GM21367 (cell line): Measurements from ENCODE around the gene BTBD10.
A peak's percentile ranks its signal among the peaks of the same experiment; 100 is the strongest.

Experiments used
- ATAC-seq: cut with Tn5 transposase; IDR thresholded peaks from one replicate; pipeline ENCODE4 v1.9.1; 2021; ENCODE audit not compliant: unreplicated experiment

The BTBD10 gene

DNA sequence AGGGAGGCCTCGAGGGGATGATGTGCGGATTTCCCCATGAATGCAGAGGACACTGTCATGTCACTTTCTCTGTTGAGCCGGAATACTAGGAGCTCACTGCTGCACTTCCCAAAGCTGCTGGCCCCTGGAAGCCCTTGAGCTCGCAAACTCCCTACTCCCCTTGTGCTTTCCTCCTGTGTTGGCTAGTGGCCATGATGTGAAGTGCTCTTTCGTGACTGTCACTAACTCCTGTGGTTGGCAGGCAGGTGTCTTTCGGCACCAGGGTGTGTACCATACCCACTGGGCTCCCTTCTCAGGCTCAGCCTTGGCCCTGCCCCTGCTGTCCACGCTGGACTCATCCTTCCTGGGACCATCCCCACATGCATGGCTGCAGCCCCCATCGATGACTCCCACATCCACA lies 86.2 kb downstream of the BTBD10 start:
- ATAC-seq, result no peak

DNA sequence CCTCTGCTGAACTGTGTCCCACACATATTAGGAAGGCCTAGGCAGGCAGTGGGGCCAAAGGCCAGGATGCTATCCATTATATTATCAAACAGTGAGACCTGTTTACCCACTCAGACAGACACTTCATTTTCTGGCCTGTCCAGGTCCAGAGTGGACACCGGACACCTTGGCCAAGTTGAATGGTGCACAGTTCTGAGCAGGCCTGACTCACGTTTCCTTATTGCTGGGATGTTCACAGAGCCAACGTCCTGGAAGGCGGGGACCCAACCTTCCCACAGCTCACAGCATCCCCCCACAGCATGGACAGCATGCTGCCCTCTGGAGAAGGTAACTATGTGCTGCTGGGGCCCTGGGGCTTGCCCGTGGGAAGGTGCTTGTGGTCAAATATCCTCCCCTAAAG lies 86.6 kb downstream of the BTBD10 start:
- no peak for ATAC-seq

DNA sequence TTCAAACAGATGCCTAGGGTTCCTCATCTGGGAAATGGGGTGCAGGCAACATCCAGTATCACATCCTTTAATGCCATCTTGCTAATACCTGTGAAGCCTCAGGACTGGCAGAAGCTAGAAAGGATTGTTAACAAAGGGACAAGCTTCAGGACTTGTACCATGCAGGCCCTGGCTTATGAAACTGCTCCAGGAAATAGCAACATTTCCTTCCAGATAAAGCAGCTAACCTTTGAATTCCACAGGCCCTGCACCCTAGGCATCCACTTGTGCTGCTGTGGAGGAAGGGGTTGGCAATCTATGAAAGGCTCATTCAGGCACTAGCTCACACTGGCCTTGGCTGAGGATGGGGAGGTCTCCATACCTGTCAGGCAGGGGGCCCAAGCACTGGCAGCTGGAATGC lies 87.2 kb downstream of the BTBD10 start:
- no peak for ATAC-seq

DNA sequence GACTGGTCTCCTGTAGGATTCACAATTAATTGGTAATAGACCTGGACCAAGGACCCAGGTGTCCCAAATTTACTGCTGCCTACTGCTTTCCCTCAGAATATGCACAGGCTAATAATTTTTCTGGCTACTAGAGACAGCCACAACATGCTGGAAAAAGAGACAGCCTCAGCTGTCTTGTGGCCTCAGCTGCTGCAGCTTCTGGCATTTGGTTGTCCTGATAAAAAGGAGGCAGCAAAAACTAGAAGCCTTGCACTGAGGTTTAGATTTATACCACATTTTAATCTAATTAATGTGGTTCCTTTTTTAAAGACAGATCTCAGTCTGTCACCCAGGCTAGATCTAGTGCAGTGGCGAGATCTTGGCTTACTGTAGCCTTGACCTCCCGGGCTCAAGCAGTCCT lies 89.8 kb downstream of the BTBD10 start:
- no peak for ATAC-seq

- ATAC-seq, result no peak
These were observed 95.0 kb downstream of the BTBD10 start for GRCh38 chr11:13368041-13368446.

DNA sequence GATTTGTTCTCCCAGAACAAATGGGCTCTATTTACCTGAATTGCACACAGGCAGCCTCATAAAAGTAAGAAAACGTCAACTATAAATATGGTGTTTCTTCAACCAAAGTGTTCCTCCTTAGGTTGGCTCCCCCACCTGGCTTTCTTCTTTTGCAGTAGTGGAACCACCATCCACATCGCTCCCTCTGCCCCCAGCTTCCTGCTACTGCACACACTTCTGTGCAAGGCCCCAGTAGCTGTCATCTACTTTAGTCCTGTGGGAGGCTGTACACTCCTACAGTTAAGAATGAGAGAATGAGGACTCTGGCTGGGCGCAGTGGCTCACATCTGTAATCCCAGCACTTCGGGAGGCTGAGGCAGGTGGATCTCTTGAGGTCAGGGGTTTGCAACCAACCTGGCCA lies 95.9 kb downstream of the BTBD10 start:
- ATAC-seq, result no peak

- no peak for ATAC-seq
These were observed 96.6 kb downstream of the BTBD10 start for GRCh38 chr11:13366266-13367026.

DNA sequence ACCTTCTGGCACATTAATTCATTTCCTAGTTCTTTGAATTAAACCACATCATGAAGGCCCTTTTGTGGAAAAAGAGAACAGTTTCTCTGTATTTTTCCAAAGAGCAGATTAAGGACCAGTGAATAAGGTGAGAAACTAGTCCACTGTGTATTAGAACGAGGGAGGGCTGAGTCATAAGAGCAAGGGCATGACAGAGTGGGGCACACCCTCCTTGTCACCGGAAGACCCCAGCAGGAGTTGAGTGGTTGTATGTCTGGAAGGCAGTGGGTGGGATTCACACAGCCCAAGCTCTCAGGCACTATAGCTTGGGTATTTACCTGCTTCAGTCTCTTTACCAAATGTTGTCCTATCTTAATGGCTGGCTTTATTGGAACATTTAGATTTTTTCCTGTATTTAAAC lies 98.6 kb downstream of the BTBD10 start:
- ATAC-seq, result no peak

GRCh38 chr11:13362596-13363109 lies 100.4 kb downstream of the BTBD10 start:
- no peak for ATAC-seq

- ATAC-seq, result no peak
These were observed 104.3 kb downstream of the BTBD10 start for GRCh38 chr11:13358596-13359270.

DNA sequence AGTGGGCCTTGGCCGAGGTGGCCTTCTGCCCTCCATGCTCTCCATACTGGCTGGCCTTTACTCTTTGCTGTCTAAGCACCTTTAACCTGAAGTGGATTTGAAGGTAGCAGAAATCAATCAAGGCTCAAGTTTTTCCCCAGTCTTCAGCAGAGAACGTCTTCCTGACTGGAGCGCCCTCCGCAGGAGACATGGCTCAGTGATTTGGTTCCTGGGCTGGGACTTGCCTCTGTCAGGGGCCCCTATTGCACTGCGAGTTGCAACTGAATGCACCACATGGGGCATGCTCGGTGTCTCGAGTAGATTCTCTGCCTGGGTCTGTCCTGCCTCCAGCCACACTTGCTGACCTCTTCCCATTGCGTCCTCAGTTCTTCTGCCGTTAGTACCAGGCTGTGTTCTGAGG lies 105.8 kb downstream of the BTBD10 start:
- no peak for ATAC-seq

DNA sequence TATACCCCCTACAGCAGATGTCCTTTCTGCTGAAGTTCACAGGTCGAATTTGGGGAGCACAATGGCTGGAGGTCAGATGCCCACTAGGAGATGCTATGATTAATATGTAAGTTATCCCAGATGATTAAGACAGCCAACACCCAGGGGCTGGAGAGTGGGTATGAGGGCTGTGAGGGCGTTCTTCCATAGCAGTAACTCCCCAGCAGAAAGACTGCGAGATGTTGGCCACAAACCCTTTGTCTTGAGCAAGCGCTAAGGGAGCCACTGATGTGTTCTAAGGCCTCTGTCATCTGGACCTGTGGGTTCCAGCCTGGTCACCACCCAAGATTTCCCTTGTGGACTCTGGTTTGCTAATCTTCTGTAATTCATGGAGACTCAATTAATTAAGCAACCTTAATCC lies 107.8 kb downstream of the BTBD10 start:
- ATAC-seq, result no peak

DNA sequence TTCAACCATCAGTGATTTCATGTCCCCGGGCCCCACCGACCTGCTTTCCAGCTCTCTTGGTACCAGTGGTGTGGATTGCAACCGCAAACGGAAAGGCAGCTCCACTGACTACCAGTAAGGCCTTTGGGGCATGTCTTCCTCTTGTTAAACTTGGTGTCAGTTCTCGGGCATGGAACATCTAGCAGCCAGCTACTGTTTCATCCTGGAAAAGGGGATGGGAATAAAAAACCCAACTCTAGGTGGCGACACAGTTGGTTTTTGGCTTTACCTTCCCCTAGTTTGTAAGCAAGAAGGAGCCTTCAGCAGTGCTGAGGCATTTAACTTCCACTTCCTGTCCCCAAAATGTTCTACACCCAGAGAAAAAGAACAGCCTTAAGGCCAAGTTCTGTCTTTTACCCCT lies 108.7 kb downstream of the BTBD10 start:
- ATAC-seq, result no peak

- no peak for ATAC-seq
These were observed 110.3 kb downstream of the BTBD10 start for GRCh38 chr11:13352711-13353110.

DNA sequence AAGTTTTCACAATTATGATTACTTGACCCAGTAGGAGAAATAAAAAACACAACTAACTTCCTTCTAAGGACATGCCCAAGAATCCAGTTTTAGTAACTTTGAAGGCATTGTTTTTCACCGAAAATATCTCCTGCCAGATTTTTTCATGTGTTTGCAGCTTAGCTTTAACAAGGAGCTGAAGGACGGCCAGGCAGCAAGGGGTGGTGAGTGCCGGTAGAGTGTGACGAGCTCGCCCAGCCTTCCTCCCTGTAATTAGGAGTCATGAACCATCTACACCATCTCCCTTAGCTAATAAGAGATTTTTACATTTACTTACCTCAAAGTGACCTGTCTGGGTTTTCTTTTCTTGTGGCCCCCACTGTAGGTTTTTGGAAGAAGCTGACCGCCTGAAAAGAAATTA lies 113.4 kb downstream of the BTBD10 start:
- no peak for ATAC-seq

GRCh38 chr11:13349046-13349445 lies 114.0 kb downstream of the BTBD10 start:
- ATAC-seq, result no peak

DNA sequence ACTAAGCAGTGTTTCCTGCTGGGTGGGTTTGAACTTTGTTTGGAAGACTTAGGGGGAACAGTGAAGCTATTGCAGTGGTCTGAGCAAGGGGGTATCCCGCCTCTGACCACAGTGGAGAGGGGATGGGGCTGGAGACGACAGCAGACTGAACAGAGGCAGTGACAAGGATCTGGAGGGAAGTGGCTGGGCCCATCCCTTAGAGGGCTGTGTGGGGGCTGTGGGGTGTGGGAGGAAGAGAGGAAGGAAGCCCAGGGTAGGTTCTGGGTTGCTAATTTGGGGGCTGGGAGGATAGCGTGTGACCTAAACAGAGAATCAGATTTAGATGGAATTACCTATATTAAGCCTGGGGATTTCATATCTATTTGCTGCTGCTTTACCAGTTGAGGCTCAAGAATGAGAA lies 114.7 kb downstream of the BTBD10 start:
- no peak for ATAC-seq

DNA sequence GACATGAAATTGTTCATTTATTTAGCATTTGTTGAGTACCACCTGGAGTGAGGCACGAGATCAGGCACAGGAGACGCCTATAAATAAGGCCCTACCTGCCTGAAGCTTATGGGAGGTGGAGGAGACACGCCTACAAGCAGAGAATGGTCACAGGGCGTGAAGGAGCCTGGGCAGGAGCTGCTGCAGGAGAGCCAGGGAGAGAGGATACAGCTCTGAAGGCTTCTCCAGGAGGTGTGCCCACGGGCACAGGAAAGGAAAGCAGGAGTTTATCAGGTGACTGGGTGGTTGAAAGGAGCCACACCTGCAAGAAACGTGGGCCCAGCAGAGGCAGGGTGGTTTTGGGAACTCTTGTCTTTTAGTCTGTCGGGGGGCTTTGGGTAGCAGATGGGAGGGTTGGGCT lies 115.1 kb downstream of the BTBD10 start:
- ATAC-seq, result no peak

GRCh38 chr11:13346470-13346869 lies 116.6 kb downstream of the BTBD10 start:
- ATAC-seq, result no peak

GRCh38 chr11:13344818-13345217 lies 118.2 kb downstream of the BTBD10 start:
- no peak for ATAC-seq

GRCh38 chr11:13343931-13344717 lies 118.9 kb downstream of the BTBD10 start:
- ATAC-seq, result peak; percentile 49

DNA sequence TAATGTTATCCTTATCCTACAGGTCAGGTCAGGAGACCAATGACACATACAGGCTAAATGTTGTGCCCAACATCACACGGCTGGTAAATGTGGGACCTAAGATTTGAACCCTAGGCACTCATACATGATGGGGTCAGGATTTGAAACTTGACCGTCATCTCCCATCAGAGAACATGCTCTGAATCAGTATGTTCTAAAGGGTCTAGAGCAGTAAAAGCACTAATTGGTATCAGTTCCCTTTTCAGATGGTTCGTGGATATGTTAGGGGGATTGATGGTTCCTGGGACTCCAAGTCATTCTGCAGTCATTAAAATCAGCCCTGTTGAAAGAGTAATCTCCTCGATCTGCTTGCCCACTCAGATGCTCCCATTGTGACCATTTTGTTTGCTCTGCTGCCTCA lies 120.0 kb downstream of the BTBD10 start:
- ATAC-seq, result peak; percentile 41
